Astrocyte (in vitro differentiated cells and primary cell): Measurements from ENCODE around the gene DRC1. TPM values are rescaled to one million over a fixed set of nuclear protein-coding genes. Genes with fewer than 3 reads are reported as not detected.

Experiments used
- DNase-seq: peaks from one replicate; pipeline ENCODE4 v3.0.0-alpha.2; 2010; ENCODE audit warnings: low read depth
- FAIRE-seq: peaks from 2 replicates; lab custom pipeline; 2011; peaks lifted over from hg19 to GRCh38; lab: Jason Lieb, UNC
- H2AFZ ChIP-seq: 2 replicates; pipeline ENCODE4 v1.6.0; 2012; ENCODE audit warnings: low read depth, low read length, inconsistent platforms
- H3K27ac ChIP-seq: 2 replicates; pipeline ENCODE4 v1.5.1; 2011; ENCODE audit warnings: low read depth, low read length, inconsistent platforms
- H3K27me3 ChIP-seq: 2 replicates; pipeline ENCODE4 v1.6.0; 2011; ENCODE audit warnings: low read length, inconsistent platforms; ENCODE audit not compliant: insufficient read depth
- H3K36me3 ChIP-seq: 2 replicates; pipeline ENCODE4 v1.5.1; 2011; ENCODE audit warnings: low read length, inconsistent platforms; ENCODE audit not compliant: insufficient read depth
- H3K4me1 ChIP-seq: 2 replicates; pipeline ENCODE4 v1.5.1; 2011; ENCODE audit warnings: low read length, inconsistent platforms; ENCODE audit not compliant: insufficient read depth
- H3K4me2 ChIP-seq: 2 replicates; pipeline ENCODE4 v1.6.0; 2012; ENCODE audit warnings: low read length, inconsistent platforms
- H3K4me3 ChIP-seq: 2 replicates; pipeline ENCODE4 v1.5.1; 2011; ENCODE audit warnings: low read depth, mild to moderate bottlenecking, low read length, inconsistent platforms; ENCODE audit not compliant: insufficient read depth
- H3K79me2 ChIP-seq: 2 replicates; pipeline ENCODE4 v1.6.0; 2012; ENCODE audit warnings: mild to moderate bottlenecking, low read length, inconsistent platforms; ENCODE audit not compliant: insufficient read depth
- H3K9ac ChIP-seq: 2 replicates; pipeline ENCODE4 v1.6.0; 2012; ENCODE audit warnings: mild to moderate bottlenecking, low read length, inconsistent platforms
- H3K9me3 ChIP-seq: 2 replicates; pipeline ENCODE4 v1.5.1; 2012; ENCODE audit warnings: low read depth, mild to moderate bottlenecking, low read length, inconsistent platforms; ENCODE audit not compliant: insufficient read depth
- H4K20me1 ChIP-seq: 2 replicates; pipeline ENCODE4 v1.6.0; 2012; ENCODE audit warnings: low read length, inconsistent platforms; ENCODE audit not compliant: insufficient read depth
- H3K27ac Mint-ChIP-seq: one replicate; pipeline ENCODE4 v1.8.0; 2021; ENCODE audit warnings: mild to moderate bottlenecking, mixed read lengths; ENCODE audit not compliant: unreplicated experiment
- H3K27me3 Mint-ChIP-seq: one replicate; pipeline ENCODE4 v1.8.0; 2021; ENCODE audit warnings: low read depth, mixed read lengths; ENCODE audit not compliant: unreplicated experiment
- H3K36me3 Mint-ChIP-seq: one replicate; pipeline ENCODE4 v1.8.0; 2021; ENCODE audit warnings: low read depth, mixed read lengths; ENCODE audit not compliant: unreplicated experiment
- H3K4me1 Mint-ChIP-seq: one replicate; pipeline ENCODE4 v1.8.0; 2021; ENCODE audit warnings: low read depth, mixed read lengths; ENCODE audit not compliant: unreplicated experiment
- H3K4me3 Mint-ChIP-seq: one replicate; pipeline ENCODE4 v1.8.0; 2021; ENCODE audit warnings: mild to moderate bottlenecking, moderate library complexity, mixed read lengths; ENCODE audit not compliant: unreplicated experiment
- H3K9me3 Mint-ChIP-seq: one replicate; pipeline ENCODE4 v1.8.0; 2021; ENCODE audit warnings: mild to moderate bottlenecking, mixed read lengths; ENCODE audit not compliant: unreplicated experiment
- EZH2 ChIP-seq: IDR thresholded peaks from 2 replicates; pipeline ENCODE4 v1.6.1; 2012; ENCODE audit warnings: mild to moderate bottlenecking, low read length, inconsistent platforms; ENCODE audit not compliant: insufficient read depth
- total RNA-seq: library from RNA; stranded (reverse); gene quantifications from 2 replicates; pipeline ENCODE4 v1.2.1, GENCODE V29; 2021
- TF ChIP-seq, protein P1 (sequence below): IDR thresholded peaks from 2 replicates; pipeline ENCODE4 v1.5.1; 2011; ENCODE audit warnings: low read depth, mild to moderate bottlenecking, inconsistent platforms, low read length, moderate library complexity; ENCODE audit not compliant: insufficient read depth

DRC1 gene
- total RNA-seq, 1 donor from 2014 or later, result 0.27 TPM

DNA sequence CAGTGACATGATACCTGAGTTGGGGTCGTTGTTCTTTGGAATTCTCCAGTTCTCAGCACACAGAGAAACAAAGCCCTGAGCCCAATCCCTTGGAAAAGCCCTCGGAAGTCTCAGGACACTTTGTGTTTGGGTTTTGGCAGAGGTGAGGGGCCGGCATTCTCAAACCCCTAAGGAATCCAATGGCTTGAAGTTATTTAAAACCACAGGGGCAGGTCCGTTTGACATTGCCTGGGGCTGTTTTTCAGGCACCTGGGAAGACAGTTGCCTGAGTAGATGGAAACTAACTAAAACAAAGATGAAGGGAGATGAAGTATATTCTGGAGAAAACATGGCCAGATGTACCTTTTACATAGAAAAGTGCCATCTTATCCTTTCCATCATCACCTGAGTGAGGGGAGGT is 98.7 kb downstream of the DRC1 start:
- no peak overlapping the region for H3K4me3 ChIP-seq
- no peaks in the 10 kb centered on the region for H3K9me3 ChIP-seq
- H3K27ac ChIP-seq, result no peak overlapping the region
- TF ChIP-seq EZH2, result no peak
- TF ChIP-seq, protein P1, sequence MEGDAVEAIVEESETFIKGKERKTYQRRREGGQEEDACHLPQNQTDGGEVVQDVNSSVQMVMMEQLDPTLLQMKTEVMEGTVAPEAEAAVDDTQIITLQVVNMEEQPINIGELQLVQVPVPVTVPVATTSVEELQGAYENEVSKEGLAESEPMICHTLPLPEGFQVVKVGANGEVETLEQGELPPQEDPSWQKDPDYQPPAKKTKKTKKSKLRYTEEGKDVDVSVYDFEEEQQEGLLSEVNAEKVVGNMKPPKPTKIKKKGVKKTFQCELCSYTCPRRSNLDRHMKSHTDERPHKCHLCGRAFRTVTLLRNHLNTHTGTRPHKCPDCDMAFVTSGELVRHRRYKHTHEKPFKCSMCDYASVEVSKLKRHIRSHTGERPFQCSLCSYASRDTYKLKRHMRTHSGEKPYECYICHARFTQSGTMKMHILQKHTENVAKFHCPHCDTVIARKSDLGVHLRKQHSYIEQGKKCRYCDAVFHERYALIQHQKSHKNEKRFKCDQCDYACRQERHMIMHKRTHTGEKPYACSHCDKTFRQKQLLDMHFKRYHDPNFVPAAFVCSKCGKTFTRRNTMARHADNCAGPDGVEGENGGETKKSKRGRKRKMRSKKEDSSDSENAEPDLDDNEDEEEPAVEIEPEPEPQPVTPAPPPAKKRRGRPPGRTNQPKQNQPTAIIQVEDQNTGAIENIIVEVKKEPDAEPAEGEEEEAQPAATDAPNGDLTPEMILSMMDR, result no peak
- no peak overlapping the region for H2AFZ ChIP-seq
- no peak overlapping the region for H3K9ac ChIP-seq
- peaks cover 7% of the 10 kb centered on the region for H3K4me1 ChIP-seq
- Mint-ChIP-seq H3K4me1 (no peaks in the 10 kb centered on the region), H3K27me3 (peaks cover 62% of the 10 kb centered on the region), H3K4me3 (no peak overlapping the region), H3K9me3 (peaks cover 2% of the 10 kb centered on the region), H3K36me3 (peaks cover 2% of the 10 kb centered on the region), H3K27ac (no peak overlapping the region)
- no peak overlapping the region for H3K4me2 ChIP-seq
- no peaks in the 10 kb centered on the region for H3K79me2 ChIP-seq
- H3K27me3 ChIP-seq, result peaks cover 34% of the 10 kb centered on the region
- no peak for FAIRE-seq
- no peak for DNase-seq
- H4K20me1 ChIP-seq, result no peaks in the 10 kb centered on the region
- H3K36me3 ChIP-seq, result no peaks in the 10 kb centered on the region

DNA sequence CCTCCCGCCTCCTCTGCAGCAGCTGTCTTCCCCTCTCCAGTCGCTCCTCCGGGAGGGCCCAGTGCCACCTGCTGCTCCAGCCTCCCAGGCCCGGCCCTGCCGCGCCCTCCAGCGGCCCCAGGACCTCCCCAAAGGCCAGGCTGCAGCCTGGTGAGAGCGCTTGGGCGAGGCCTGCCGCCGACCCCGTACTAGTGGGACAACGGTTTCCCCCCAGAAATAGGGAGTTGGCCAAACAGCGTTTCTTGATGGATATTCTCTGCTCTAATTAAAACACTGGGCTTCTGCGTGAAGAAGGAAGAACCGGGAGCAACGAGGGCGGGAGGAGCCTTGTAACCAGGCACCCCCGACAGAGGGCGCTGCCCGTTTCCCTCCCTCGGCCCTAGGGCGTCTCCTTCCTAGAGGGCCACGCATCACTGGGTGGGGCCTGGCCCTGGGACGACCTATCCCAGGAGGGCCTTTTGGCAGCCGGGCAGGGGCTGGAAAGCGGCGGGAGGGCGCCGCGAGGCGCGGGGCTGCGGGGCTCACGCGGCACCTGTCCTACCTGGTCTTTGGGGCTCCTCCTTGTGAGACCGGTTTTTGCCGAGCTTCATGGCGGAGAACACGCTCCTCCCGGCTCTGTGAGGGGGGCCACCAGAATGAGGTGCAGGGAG is 101.6 kb downstream of the DRC1 start:
- DNase-seq, result peak; percentile 32
- Histone ChIP-seq H3K27me3 (peaks cover 38% of the 10 kb centered on the region), H2AFZ (peak overlapping the region; percentile 86), H3K4me2 (peak overlapping the region; percentile 82), H3K9ac (peak overlapping the region; percentile 45), H3K36me3 (no peaks in the 10 kb centered on the region), H4K20me1 (no peaks in the 10 kb centered on the region), H3K4me1 (peaks cover 7% of the 10 kb centered on the region), H3K4me3 (peak overlapping the region; percentile 51), H3K79me2 (no peaks in the 10 kb centered on the region), H3K9me3 (no peaks in the 10 kb centered on the region), H3K27ac (no peak overlapping the region)
- Mint-ChIP-seq H3K36me3 (peaks cover 2% of the 10 kb centered on the region), H3K27ac (no peak overlapping the region), H3K27me3 (peaks cover 46% of the 10 kb centered on the region), H3K4me3 (peak overlapping the region; percentile 40), H3K9me3 (peaks cover 2% of the 10 kb centered on the region), H3K4me1 (no peaks in the 10 kb centered on the region)
- FAIRE-seq, result no peak
- TF ChIP-seq EZH2, result peak; percentile 61
- TF ChIP-seq, protein P1, result peak; percentile 71

DNA sequence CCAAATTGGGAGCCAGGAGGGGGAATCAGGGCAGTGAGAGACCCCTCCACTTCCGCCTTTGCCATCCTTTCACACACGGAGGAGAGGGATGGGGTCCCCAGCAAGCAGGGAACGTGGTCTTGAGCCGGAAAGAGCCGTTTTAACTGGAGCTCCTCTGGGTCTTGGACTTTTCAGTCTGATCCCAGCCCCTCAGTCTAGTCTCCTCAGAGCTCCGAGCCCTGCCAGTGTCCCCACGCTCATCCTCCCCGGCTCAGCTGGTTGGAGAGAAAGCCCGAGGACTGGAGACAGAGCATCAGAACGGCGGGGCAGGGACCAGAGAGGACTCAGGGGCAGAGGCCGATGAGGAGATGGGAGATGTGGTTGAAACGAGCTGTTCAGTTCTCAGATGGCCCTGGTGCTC is 102.3 kb downstream of the DRC1 start:
- Histone ChIP-seq H3K27me3 (peaks cover 34% of the 10 kb centered on the region), H4K20me1 (no peaks in the 10 kb centered on the region), H2AFZ (peak overlapping the region; percentile 86), H3K9ac (peak overlapping the region; percentile 45), H3K9me3 (no peaks in the 10 kb centered on the region), H3K36me3 (no peaks in the 10 kb centered on the region), H3K79me2 (no peaks in the 10 kb centered on the region), H3K27ac (no peak overlapping the region), H3K4me3 (peak overlapping the region; percentile 51), H3K4me1 (peaks cover 7% of the 10 kb centered on the region), H3K4me2 (peak overlapping the region; percentile 82)
- FAIRE-seq, result no peak
- Mint-ChIP-seq H3K27ac (no peak overlapping the region), H3K36me3 (peaks cover 2% of the 10 kb centered on the region), H3K4me1 (no peaks in the 10 kb centered on the region), H3K4me3 (no peak overlapping the region), H3K27me3 (peaks cover 46% of the 10 kb centered on the region), H3K9me3 (peaks cover 2% of the 10 kb centered on the region)
- TF ChIP-seq, protein P1, result no peak
- TF ChIP-seq EZH2, result no peak
- DNase-seq, result no peak
